ENCODE measurements around the gene COBLL1.
A peak's percentile ranks its signal among the peaks of the same experiment; 100 is the strongest.

The COBLL1 gene

DNA sequence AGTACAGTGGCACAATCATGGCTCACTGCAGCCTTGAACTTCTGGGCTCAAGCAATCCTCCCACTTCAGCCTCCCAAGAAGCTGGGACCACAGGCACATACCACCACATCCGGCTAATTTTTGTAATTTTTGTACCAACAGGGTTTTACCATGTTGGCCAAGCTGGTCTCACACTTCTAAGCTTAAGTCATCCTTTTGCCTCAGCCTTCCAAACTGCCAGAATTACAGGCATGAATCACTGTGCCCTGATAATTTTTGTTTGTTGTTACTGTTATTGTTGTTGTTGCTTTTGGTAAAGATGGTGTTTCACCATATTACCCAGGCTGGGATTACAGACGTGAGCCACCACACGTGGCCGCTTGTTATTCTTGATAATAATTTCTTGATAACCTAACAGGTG lies 10.5 kb upstream of the COBLL1 start:
- no peak for DNase-seq (ENCODE audit: low spot score)

DNA sequence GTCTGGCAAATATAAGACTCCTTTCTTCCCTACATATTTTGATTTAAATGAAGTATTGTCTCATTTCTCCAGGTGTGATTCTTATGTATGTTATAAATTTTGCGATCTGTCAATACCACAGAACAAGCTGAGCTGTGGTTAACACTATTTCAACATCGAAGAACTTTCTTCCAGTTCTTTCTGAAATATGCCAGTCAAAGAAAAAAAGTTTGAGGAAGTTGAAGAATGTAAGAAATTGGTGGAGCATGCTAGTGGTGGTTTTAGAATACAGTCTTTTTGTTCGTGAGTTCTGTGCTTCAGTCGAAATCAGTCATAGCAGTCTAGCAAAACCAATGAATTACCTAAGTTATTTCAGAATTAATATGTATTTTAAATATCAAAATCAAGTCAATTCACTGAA lies 8.6 kb upstream of the COBLL1 start:
- DNase-seq (ENCODE audit: low spot score) = no peak

DNA sequence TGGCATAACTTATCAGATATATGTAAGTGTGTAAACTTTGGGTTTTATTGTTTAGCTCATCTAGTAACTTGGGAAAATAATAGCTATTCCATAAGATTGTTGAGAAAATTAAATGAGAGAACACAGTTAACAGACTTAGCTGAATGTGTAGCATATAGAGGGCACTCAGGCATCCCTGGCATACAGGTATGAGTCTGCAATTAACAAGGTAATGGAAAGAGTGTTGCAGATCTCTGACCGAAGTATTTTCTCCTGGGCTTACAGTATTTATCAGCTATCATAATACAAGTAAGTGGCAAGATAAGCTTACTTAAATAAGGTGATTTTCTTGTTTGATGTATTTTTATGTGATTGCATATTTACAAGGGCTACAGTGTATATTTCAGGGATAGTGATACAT lies 7.9 kb upstream of the COBLL1 start:
- DNase-seq (ENCODE audit: low spot score) = no peak

DNA sequence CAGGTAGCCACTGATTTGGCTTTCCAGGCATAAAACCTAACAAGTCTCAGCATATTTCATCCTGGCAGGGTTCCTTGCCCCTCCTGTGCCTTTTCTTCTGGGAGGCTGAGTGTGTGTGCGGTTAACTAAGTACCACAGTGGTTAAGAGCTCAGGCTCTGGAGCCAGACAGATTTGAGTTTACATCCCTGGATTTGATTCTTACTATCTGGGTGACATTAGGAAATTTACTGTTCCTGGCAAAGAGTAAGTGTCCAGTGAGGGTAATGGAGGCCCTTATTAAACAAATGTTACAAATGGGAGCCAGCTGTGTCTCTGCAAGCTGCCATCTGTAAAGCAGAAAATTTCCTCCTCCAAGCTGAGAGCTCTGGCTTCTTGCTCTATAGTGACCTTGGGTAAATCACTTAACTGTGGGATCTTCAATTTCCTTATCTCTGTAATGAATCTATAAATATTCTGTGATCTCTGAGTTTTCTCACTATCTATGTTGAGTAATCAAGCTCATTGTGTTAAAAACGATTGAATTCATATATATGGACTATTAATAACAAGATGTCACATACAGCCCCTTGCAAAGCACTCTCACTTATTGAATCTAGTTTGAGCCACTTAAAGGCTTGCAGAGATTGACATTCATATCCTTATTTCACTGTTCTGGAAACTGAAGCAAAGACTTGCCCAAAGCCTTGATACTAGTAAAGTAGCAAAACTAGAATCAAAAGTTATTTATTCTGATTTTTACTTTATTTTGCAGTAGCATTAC lies 6.5 kb upstream of the COBLL1 start:
- DNase-seq (ENCODE audit: low spot score) = no peak

DNA sequence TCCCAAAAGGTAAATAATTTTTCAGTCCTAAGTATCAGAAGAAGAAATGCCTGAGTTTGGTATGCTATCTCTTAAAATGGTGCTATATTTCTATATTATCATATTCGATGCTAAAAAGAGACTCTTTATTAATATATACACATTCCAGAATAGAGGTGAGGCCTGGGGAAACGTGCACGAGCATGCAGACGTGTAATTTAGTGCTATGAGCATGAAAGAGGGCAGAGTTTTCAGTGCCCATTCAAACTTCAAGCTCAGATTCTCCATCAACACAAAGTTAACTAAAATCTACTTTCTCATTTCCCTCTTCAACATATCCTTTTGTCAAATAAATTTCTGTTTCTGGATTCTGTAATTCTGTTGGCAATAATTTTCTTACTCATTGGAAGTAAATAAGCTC lies 5.7 kb upstream of the COBLL1 start:
- no peak for DNase-seq (ENCODE audit: low spot score)

DNA sequence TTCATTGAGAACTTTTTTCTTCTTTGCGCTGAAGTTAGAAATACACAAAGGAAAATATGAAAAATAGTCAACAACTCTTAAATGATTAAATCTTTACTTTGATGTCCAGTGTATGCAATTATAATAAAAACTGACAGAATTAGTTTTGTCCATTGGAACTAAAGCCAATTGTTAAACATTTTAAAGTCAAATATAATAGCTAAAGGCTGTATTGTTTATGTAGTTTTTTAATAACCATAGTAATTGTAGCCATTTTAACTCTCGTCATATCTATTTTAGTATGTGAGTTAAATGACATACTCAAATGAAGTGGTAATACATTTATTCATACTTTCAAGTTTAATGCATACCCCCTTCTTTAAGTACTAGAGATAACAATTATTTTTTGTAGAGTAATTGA lies 4.7 kb upstream of the COBLL1 start:
- DNase-seq (ENCODE audit: low spot score) = no peak

DNA sequence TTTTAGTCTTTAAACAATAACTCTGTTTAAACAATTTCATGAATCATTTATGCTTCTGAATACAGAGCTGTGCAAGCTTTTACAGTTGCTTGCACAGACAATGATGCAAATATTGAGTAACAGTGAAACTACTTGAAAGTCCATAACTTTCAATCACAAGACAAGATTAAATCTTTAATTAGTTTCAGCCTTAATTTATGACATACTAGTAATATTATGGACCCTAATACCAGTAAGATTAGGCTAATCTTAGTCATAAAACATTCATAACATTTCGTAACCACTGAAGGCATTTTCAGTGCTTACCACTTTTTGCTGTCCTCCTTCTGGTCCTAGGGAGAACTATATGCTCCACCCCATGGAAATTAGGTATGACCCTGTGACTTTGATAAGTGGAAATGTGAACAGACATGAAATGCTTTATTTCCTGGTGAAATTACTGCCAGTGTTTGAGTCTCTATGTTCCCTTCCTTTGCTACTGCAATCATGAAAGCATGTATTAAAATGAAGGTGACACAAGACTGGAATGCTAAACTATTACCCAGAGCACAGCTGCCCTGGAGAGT lies 1.8 kb upstream of the COBLL1 start:
- no peak for DNase-seq (ENCODE audit: low spot score)

DNA sequence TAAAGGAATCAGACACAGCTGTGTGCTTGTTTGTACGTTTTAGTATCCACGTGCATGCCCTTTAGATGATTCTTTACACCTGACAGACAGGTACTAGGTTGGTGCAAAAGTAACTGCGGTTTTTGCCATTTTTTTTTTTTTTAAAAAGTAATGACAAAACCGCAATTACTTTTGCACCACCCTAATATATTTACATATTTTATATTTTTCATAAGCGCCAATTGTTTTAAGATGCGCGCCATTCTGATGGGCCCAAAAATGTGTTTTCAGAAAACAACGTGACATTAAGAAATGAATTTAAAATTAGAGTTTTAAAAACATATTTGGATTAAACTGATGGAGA lies 972 bp upstream of the COBLL1 start:
- no peak for DNase-seq (ENCODE audit: low spot score)

DNA sequence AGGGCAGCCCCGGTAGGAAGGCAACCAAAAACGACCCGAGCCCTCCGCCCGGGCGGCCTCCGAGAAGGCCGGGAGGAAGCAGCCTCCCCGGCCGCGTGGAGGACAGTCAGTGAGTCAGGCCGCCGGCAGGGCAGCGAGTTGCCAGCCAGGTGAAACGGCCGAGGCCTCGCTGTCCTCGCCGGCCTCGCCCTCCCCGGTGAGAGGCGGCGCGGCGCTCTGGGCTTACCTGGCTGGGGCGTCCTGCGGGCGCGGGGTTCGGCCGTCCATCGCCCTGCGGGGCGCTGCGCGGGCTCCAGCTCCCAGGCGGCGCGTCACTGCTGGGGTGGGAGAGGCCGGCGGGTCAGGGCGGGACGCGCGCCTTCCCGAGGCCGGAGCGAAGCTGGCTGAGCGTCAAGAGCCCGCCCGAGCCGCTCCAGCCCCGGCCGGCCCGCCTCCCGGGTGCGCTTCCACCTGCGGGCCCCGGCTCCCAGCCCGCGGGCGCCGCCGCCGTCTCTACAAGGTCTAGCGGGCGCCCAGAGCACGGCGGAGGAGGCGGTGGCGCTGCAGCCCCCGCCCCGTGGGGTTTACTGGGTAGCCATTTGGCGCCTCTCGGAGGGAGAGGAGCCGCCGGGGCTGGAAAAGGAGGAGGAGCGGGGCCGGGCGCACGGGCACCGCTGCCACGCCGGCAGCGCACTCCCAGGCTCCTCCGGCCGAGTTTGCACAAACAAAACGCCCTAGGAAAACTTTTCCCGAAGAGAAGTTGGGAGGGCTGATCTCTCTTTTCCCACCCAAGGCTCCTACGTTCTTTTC lies 499 bp downstream of the COBLL1 start:
- DNase-seq (ENCODE audit: low spot score) = peak; percentile 25

DNA sequence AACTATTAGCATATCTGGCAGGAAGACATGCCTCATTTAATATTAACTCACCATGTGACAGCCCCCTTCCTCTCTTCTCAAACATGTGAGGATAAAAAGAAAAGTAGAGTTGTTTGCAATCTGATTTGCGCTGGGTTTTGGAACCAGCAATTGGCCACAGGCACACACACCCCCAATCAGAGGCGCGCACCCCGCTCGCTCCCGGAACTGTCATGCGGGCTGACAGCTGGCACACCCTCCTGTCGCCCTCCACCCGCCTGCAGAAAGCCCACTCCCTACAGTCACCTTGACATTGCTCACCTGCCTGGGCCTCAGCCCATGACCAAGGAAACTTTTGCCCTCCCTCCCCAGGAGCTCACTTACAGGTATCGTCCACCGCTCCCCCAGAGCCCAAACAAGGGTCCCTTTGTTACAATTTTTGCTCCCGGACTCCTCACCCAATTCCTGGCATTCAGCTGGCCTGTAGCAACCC lies 1.1 kb downstream of the COBLL1 start:
- peak; percentile 14 for DNase-seq (ENCODE audit: low spot score)

DNA sequence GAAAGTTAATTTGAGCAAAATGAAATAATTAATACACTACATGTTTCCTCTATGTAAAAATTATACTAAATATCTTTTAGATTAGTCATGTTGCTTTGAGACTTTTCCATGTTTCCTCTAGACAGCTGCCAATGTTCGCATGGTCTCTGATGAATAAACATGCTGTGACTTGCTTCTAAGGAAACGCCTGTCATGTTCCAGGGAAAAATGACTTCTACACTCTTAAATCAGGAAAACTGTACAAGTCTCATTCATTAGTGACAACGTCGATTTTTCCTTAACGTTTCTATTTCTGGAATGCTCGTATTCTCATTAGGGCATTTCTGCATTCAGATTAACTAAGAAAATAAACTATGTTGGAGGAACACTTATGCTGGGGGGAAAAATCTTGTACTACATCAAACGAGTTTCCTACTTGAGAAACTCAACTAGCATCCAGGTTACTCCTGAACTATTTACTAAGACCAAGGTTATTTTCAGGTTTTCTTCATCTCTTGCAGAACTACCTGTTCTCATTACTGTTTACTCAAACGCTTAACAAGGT lies 1.6 kb downstream of the COBLL1 start:
- peak; percentile 10 for DNase-seq (ENCODE audit: low spot score)

DNA sequence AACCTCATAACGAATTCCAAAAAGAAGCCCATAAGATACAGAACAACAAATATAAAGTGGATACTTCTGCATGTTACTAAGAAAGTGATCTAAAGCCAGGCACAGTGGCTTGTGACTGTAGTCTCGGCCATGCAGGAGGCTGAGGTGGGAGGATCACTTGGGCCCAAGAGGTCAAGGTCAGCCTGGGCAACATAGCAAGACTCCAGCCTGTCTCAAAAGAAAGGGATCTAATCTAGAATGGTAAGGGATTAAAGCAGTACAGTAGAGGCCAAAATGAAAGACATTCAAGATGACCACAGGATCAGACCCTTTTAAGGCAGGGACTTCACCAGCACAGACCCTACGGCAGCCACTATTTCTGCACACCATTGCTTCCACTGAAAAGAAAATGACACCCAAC lies 3.8 kb downstream of the COBLL1 start:
- DNase-seq (ENCODE audit: low spot score) = no peak

DNA sequence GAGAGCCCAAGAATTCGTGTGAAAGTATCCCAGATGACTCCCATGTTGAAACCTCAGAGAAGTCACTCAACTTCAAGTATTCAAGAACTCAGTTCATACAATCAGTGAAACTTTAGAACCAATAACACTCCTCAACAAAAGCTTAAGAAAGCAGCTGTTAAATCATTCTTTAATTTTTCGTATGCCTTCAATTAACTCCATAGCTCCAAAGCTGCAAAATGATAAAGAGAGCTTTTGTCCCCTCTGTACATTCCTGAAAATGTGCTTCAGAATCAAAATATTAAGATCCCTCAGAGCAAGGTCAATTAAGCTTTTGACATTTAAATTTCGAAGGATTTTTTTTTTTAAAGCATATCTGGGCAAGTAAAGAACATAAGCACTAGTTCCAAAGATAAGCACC lies 4.7 kb downstream of the COBLL1 start:
- DNase-seq (ENCODE audit: low spot score) = no peak

DNA sequence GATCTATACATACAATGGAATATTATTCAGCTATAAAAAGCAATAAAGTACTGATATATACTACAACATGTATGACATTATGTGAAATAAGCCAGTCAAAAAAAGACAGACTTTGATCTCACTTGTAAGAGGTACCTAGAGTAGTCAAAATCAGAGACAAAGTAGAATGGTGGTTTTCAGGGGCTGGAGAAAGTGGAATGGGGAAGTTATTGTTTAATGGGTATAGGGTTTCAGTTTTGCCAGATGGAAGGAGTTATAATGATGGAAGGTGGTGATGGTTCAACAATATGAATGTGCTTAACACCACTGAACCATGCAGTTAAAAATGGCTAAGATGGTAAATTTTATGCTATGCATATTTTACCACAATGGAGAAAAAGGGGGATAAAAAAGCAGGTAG lies 6.3 kb downstream of the COBLL1 start:
- no peak for DNase-seq (ENCODE audit: low spot score)

DNA sequence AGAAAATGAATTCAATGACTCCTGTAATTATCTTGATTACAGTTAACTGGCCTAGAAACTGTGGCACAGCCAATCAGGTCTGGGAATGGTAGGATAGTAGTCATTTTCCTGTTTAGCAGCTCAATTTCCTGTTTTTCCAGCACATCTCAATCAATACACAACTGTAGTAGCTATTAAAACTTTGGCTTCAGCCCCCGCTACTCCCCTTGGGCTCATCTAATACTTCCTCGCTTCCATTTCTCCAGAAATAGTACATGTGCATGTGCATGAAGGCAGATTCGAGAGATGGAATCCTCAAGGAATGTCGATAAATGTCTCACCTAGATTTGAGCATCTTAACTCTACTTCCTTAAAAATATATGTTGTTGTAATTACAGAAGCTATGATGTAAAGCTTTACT lies 9.7 kb downstream of the COBLL1 start:
- no peak for DNase-seq (ENCODE audit: low spot score)

DNA sequence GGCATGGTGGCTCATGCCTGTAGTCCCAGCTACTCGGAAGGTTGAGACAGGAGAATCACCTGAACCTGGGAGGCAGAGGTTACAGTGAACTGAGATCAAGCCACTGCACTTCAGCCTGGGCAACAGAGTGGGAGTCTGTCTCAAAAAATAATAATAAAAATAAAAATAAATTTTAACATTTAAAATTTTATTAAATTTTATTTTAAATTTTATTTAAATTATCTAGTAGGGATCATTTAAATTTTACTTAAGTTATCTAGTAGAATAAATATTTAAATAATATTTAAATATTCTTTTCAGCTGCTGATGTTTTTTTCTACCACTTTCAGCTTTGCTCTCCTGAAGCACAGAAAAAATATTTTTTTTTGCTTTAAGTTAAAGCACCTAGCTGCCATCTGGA lies 10.4 kb downstream of the COBLL1 start:
- DNase-seq (ENCODE audit: low spot score) = no peak

DNA sequence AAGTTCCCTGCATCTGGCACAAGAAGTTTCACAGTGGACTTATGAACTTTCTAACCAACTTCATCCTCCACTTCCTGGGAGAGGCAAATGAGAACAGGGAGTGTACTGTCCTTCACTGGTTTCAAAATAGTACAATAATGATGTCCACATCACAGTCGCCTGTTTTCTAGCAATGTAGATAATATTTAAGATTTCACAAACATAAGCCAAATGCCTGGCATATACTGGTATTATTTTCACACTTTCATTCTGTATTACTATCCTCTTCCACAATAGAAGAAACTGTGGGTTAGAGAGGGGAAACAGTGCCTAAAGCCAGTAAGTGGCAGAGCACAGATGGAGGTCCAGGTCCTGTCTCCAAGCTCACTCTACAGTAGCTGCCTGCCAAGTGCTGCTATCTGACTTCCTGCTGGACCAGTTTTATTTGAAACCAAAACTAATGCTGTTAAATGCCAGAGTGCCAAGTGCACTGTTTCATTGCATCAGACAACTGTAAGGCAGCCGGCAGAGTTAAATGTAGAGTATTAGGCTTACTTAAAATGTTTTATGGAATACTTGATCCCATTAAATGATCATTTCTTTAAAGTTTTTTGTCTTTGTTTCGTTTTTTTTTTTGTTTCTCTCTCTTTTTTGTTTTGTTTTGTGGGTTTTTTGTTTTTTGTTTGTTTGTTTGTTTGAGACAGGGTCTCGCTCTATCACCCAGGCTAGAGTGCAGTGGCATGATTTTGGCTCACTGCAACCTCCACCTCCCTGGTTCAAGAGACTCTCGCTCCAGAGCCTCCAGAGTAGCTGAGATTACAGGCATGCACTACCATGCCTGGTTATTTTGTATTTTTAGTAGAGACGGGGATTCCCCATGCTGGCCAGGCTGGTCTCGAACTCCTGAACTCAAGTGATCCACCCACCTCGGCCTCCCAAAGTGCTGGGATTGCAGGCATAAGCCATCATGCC lies 15.1 kb downstream of the COBLL1 start:
- DNase-seq (ENCODE audit: low spot score) = no peak

DNA sequence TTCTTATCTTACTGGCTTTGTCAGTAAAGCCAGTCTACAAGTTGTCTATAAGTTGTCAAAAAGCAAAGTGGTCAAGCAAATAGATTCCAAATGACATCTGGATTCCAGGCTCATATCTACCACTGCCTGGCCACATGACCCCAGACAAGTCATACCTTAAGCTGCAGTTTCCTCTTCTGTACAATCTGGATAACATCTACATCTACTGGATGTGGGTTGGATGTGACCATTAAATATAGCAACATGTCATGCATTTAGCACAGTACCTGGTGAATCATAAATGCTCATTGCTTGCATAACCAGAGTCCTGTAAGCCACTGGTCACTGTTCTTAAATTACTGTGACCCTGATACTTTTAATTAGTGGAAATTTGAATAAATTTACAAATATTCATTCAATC lies 16.8 kb downstream of the COBLL1 start:
- no peak for DNase-seq (ENCODE audit: low spot score)

DNA sequence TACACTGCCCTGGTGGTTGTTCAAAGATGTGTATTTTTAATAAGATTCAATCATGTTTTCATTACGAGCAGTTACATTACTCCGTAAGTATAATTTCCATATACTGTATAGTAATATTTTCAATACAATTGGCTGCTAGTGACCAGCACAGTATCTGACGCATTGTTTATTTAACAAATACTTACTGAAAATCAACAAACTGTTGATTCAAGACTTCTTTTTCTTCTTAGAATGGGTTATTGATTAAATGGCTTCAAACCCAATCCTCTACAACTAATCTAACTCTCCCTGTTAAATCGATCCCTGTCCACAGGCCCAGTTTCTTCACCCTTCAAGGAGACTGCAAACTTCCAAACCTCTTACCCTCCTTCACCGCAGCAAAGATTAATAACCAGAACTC lies 18.5 kb downstream of the COBLL1 start:
- no peak for DNase-seq (ENCODE audit: low spot score)

DNA sequence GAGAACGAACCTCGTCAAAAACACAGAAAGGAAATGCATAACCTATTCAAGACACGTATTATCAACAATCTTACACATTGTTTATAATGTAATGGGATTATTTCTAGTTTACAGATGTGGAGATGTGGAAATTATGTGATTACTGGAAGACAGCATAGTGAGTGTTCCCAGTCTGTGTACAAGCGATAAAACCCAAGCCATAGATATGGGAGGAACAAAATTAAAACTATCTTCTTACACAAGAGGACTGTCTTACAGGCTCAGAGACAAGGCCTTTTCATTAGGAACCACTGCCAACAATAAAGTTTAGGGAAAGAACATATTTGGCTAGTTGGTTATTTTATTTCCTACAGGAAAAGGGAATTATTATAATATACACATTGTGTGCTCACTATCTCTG lies 20.3 kb downstream of the COBLL1 start:
- no peak for DNase-seq (ENCODE audit: low spot score)

DNA sequence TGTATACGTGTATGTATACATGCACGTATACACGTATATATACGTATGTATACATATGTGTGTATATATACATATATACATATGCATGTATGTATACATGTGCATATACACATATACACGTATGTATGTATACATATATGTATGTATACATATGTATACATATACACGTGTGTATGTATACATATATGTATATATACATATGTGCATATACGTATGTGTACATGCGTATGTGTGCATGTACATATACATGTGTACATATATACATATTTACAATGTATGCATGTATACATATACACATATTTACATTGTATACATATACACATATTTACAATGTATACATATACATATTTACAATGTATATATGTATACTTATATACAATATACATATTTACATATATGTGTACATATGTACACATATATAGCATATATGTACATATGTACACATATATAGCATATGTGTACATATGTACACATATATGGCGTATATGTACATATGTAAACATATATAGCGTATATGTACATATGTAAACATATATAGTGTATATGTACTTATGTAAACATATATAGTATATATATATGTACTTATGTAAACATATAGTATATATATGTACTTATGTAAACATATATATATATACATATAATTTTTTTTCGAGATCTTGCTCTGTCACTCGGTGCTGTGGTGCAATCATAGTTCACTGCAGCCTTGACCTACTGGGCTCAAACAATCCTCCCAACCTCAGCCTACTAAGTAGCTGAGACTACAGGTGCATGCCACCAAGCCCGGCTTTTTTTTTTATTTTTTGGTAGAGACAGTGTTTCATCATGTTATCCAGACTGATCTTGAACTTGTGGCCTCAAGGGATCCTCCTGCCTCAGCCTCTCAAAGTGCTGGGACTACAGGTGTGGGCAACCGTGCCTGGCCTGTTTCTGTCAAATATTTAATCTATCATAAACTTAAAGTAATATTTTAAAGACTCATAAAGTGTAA lies 23.2 kb downstream of the COBLL1 start:
- no peak for DNase-seq (ENCODE audit: low spot score)
